ENCODE results near the gene KANSL1. TPM values are rescaled to one million over a fixed set of nuclear protein-coding genes. Genes with fewer than 3 reads are reported as not detected.
"Not testable (repeated sequence)": the region's sequence is repeated elsewhere in the genome, so short reads cannot be mapped to it uniquely, and the experiment has no call there.

Gene KANSL1
- total RNA-seq: 100 TPM

- DNase-seq: peak; percentile 99
Measured at GRCh38 chr17:46193151-46193625, at the start of gene KANSL1. KANSL1 (minus strand) TSS chr17:46193429; CDS start chr17:46172143, 21,286 bp downstream.

- DNase-seq: not testable (repeated sequence)
Measured at GRCh38 chr17:46231359-46231758, 38.1 kb upstream of the KANSL1 start.

GRCh38 chr17:46225274-46225794 is 32.1 kb upstream of the KANSL1 start:
- DNase-seq: peak; percentile 97

DNA sequence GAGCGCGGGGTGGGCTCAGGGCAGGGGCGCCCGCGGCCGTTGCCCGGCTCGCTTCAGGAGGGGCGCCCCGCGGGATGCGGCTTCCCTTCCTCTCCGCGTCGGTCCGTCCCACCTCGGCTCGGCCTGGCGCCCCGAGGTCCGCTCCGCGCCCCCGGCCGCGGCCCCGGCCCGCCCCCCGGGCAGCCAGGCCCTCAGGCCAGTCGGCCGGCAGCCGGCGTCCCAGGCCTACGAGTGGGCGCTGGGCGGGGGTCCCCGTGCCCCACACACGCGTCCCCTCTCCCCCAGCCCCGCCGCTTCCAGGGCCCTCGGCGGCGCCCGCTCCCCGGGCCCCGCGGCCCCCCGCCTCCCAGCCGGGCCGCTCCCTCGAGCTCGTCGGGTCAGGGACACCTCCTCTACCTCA is 31.6 kb upstream of the KANSL1 start:
- DNase-seq: not testable (repeated sequence)

DNA sequence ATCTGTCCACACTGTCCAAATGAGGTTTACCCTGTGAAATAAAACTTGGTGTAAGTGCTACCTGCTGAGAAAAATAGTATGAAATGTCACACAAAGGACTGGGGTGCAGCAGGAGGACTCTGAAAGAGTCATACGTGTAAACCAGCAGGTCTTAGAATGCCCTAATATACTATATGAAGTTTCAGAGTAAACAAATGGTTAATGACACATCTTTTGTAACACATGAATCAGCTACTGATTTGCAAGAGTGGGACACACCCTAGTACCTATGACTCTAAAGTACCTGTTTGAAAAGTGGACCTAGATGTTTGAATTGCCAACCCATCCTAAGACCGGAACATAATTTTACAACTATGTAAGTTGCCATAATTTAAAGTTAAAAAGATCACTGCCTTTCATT is 29.8 kb upstream of the KANSL1 start:
- not testable (repeated sequence) for DNase-seq

DNA sequence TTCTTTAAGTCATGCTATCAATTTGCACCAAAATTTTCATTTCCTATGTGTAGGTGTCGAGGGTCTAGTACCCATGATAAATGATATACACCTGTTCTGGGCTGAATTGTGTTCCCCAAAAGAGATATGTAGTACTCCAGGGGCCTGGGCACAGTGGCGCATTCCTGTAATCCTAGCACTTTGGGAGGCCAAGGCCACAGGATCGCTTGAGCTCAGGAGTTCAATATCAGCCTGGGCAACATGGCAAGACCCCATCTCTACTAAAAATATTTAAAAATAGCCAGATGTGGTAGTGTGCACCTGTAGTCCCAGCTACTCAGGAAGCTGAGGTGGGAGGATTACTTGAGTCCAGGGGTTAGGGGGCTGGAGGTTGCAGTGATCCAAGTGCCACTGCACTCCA is 23.5 kb upstream of the KANSL1 start:
- no peak for DNase-seq

DNA sequence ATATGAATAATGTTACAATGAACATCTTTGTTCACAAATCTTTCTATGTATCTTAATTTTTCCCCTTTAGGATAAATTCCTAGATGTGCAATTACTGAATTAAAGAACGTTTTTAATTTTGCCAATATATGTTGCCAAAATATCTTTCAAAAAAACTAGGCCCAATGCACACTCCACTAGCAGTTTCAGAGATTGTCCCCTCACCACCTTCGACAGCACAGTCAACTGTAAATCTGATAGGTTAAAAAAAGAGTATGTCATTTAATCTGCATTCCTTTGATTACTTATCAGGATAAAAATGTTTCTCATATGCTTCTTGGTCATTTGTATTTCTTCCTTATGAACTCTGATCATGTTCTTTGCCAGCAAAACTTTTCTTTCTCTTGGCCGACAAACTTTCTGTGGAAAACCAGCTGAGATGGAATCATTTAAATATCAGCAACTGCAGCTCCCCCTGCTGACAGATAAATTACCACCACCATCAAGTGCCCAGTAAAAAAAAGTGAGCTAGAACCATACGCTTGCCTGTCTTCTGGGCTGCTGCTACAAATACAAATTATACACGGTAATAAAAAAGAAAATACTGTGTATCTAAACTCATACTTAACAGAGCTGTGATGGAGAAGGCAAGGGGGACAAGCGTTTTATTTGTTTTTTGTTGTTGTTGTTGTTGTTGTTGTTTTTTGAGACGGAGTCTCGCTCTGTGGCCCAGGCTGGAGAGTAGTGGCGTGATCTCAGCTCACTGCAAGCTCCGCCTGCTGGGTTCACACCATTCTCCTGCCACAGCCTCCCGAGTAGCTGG is 19.6 kb upstream of the KANSL1 start:
- peak; percentile 92 for DNase-seq

- no peak for DNase-seq
Measured at GRCh38 chr17:46208997-46209396, 15.8 kb upstream of the KANSL1 start.

- no peak for DNase-seq
Measured at GRCh38 chr17:46205975-46206374, 12.7 kb upstream of the KANSL1 start.

GRCh38 chr17:46202424-46202823 is 9.2 kb upstream of the KANSL1 start:
- no peak for DNase-seq

GRCh38 chr17:46201491-46201890 is 8.3 kb upstream of the KANSL1 start:
- no peak for DNase-seq

DNA sequence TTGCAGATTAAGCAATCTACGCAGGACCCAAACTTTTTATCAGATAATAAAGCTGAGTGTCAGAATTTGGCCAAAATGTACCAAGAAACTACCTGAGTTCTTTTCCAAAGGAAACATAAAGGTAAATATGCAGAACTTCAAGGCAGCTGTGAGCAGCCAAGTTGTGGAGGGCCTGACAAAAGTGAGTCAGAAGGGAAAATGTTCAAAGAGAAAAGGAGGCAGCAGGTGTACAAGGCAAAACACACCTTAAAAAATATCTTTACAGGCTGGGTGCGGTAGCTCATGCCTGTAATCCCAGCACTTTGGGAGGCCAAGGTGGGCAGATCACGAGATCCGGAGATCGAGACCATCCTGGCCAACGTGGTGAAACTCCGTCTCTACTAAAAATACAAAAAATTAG is 7.0 kb upstream of the KANSL1 start:
- no peak for DNase-seq

GRCh38 chr17:46199379-46199778 is 6.2 kb upstream of the KANSL1 start:
- no peak for DNase-seq

DNA sequence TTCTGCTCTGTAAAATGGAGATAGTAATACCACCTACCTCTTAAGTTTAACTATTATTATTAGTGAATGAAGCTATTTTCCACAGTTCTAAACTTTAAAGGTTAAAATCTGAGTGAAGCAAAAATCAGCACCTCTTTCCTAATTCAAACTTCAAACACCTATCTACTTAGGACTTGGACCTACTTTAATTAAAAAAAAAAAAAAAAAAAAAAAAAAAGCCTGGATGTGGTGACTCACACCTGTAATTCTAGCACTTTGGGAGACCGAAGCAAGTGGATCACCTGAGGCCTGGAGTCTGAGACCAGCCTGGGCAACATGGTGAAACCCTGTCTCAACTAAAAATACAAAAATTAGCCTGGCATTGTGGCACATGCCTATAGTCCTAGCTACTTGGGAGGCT is 5.0 kb upstream of the KANSL1 start:
- no peak for DNase-seq

GRCh38 chr17:46197530-46197929 is 4.3 kb upstream of the KANSL1 start:
- DNase-seq: no peak

- no peak for DNase-seq
Measured at GRCh38 chr17:46195939-46196716, 2.9 kb upstream of the KANSL1 start.

DNA sequence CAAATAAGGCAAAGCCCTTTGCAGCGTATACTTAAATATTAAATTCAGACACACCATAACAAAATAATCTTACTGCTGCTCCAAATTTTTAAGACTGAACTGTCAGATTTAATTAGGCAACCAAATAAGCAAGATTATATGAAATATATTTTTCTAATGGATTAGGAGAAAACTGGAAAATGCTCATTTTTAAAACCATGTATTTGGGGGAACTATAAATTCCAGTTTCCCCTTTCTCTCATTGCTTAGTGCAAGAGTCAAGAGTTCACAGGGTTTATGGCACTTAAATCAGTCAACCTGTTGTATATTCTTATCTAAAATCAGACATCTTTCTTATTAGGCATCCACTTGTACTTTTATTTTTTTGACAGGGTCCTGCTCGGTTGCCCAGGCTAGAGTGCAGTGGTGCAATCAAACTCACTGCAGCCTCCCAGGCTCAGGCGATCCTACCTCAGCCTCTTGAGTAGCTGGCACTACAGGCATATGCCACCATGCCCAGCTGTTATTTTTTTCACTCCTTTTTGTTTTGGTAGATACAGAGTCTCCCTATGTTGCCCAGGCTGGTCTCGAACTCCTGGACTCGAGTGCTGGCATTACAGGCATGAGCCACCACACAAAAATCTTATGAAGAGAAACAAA is 2.1 kb upstream of the KANSL1 start:
- no peak for DNase-seq

- DNase-seq: peak; percentile 72
Measured at GRCh38 chr17:46194393-46195216, 1.4 kb upstream of the KANSL1 start.

- peak; percentile 98 for DNase-seq
Measured at GRCh38 chr17:46193626-46194392, 580 bp upstream of the KANSL1 start.

DNA sequence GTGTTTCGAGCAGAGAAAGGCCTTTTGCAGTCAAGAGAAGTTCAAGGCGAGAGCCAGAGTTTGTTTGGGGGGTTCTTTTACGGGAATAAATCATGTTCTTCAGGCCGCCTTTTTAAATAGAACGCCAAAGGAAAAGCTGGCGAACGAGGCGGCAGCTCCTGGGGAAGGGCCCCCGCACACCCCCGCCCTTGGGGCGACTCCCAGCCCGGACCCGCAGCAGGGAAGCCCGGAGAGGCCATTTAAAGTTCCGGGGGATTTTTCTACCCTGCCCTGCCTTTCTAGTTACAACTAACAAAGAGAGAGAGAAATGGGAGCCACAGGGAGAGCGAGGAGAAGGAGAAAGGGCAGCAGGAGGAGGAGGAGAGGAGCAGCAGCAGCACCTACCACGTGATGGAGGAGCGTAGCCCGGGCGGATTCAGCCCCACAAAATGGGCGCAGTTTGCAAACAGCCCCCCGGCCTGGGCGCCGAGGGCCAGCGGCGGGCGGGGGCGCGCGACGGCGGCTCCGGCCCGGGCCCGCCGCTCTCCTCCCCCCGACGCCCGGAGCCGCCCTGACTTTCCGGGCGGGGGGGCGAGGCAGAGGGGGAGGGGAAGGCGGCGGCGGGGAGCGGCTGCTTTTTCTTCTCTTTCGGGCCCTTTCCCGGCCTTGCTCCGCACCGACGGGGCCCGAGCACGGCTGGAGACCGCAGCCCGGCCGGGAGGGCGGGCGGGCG is 634 bp downstream of the KANSL1 start:
- peak; percentile 91 for DNase-seq

GRCh38 chr17:46192189-46192438 is 1.1 kb downstream of the KANSL1 start:
- no peak for DNase-seq
